Stimulated activated CD4-positive, alpha-beta T cell treated with anti-CD3 and anti-CD28 coated beads, Interleukin-4, amount 100 ng/mL, for 48 hours (primary cell): ENCODE results near the gene RAD51B.
"Not testable (repeated sequence)": the region's sequence is repeated elsewhere in the genome, so short reads cannot be mapped to it uniquely, and the experiment has no call there.

ENCODE experiments used
- DNase-seq, 2 donors: peaks; one replicate each; pipeline ENCODE4 v3.0.0-alpha.2; 2020; ENCODE audit warnings: low read depth in 2 of 2

The RAD51B gene

GRCh38 chr14:68269136-68269927 is 449.8 kb downstream of the RAD51B start:
- DNase-seq: no peak

- DNase-seq: no peak
Observed at GRCh38 chr14:68270342-68270741, 450.8 kb downstream of the RAD51B start.

- DNase-seq: no peak
Observed at GRCh38 chr14:68271913-68272391, 452.4 kb downstream of the RAD51B start.

GRCh38 chr14:68273413-68273812 is 453.8 kb downstream of the RAD51B start:
- no peak for DNase-seq

- no peak for DNase-seq
Observed at GRCh38 chr14:68274725-68275124, 455.1 kb downstream of the RAD51B start.

GRCh38 chr14:68278576-68279436 is 459.2 kb downstream of the RAD51B start:
- DNase-seq: no peak

GRCh38 chr14:68279437-68279720 is 459.8 kb downstream of the RAD51B start:
- no peak for DNase-seq

GRCh38 chr14:68279777-68280233 is 460.2 kb downstream of the RAD51B start:
- DNase-seq: no peak

GRCh38 chr14:68281497-68281896 is 461.9 kb downstream of the RAD51B start:
- no peak for DNase-seq

- no peak for DNase-seq
Observed at GRCh38 chr14:68282479-68283377, 463.1 kb downstream of the RAD51B start.

GRCh38 chr14:68283378-68284123 is 464.0 kb downstream of the RAD51B start:
- DNase-seq: no peak

GRCh38 chr14:68284333-68284732 is 464.8 kb downstream of the RAD51B start:
- DNase-seq: no peak

- no peak for DNase-seq
Observed at GRCh38 chr14:68284834-68285233, 465.3 kb downstream of the RAD51B start.

- DNase-seq: peak; percentile 58 to 64
Observed at GRCh38 chr14:68285421-68286179, 466.0 kb downstream of the RAD51B start.

GRCh38 chr14:68286667-68287066 is 467.1 kb downstream of the RAD51B start:
- DNase-seq: no peak

GRCh38 chr14:68289452-68289851 is 469.9 kb downstream of the RAD51B start:
- not testable (repeated sequence) for DNase-seq

GRCh38 chr14:68291820-68292219 is 472.2 kb downstream of the RAD51B start:
- DNase-seq: no peak

GRCh38 chr14:68292441-68293215 is 473.0 kb downstream of the RAD51B start:
- no peak for DNase-seq

- DNase-seq: no peak
Observed at GRCh38 chr14:68293404-68293803, 473.8 kb downstream of the RAD51B start.
